Cardiac muscle cell (in vitro differentiated cells and primary cell): ENCODE measurements around the gene EGFL8. TPM values are rescaled to one million over a fixed set of nuclear protein-coding genes. Genes with fewer than 3 reads are reported as not detected.

Experiments used
- DNase-seq, 2 donors: peaks; one replicate each; pipeline versions ENCODE4 v3.0.0 to v3.0.0-alpha.2; 2010 to 2017; ENCODE audit warnings: low read depth in 1 of 2, low spot score in 1 of 2
- H3K27ac ChIP-seq: fragments of 200-600 bp; sonication (generic); 2 replicates; pipeline ENCODE4 v1.5.1; 2016
- H3K27me3 ChIP-seq: fragments of 200-600 bp; sonication (generic); 2 replicates; pipeline ENCODE4 v1.6.0; 2016; ENCODE audit warnings: control low read depth
- H3K36me3 ChIP-seq: fragments of 200-600 bp; sonication (generic); 2 replicates; pipeline ENCODE4 v1.5.1; 2016; ENCODE audit warnings: control low read depth
- H3K4me1 ChIP-seq: fragments of 200-600 bp; sonication (generic); 2 replicates; pipeline ENCODE4 v1.8.1; 2017; ENCODE audit warnings: low read depth, mild to moderate bottlenecking, mixed run types
- H3K4me3 ChIP-seq: fragments of 200-600 bp; sonication (generic); 2 replicates; pipeline ENCODE4 v1.5.1; 2016; ENCODE audit warnings: mild to moderate bottlenecking
- H3K9me3 ChIP-seq: fragments of 200-600 bp; sonication (generic); 2 replicates; pipeline ENCODE4 v1.5.1; 2017; ENCODE audit warnings: low read depth, mild to moderate bottlenecking, control low read depth
- CTCF ChIP-seq: IDR thresholded peaks from 2 replicates; pipeline ENCODE4 v1.5.1; 2012; ENCODE audit warnings: low read depth, mild to moderate bottlenecking, low read length
- polyA plus RNA-seq: library from polyadenylated mRNA; unstranded; fragments of >200 nt; fragmentation: Nextera tagmentation; extraction: Ambion mirVana; gene quantifications from 2 replicates; pipeline ENCODE4 v1.2.1, GENCODE V29; 2016
- total RNA-seq: library from RNA; depleted of rRNA; stranded (reverse); fragments of >200 nt; gene quantifications from 2 replicates; pipeline ENCODE4 v1.2.3, GENCODE V29; 2016

The EGFL8 gene
- total and polyA plus RNA-seq, 2 experiments from 2014 or later = 15.2 to 18.7 TPM

- no peaks in the 10 kb centered on the region for H3K9me3 ChIP-seq
- peak overlapping the region; percentile 80 for H3K4me3 ChIP-seq
- DNase-seq = peak in 1 of 2 donors; percentile 39
- peak overlapping the region; percentile 97 for H3K27ac ChIP-seq
- H3K4me1 ChIP-seq = peaks cover 4% of the 10 kb centered on the region
- no peaks in the 10 kb centered on the region for H3K27me3 ChIP-seq
- no peak for TF ChIP-seq CTCF
- H3K36me3 ChIP-seq = peaks cover 15% of the 10 kb centered on the region
These were observed 24.1 kb downstream of the EGFL8 start for GRCh38 chr6:32188381-32189068.

GRCh38 chr6:32189069-32189741, 24.8 kb downstream of the EGFL8 start:
- Histone ChIP-seq H3K27me3 (no peaks in the 10 kb centered on the region), H3K4me1 (peaks cover 4% of the 10 kb centered on the region), H3K27ac (peak overlapping the region; percentile 97), H3K9me3 (no peaks in the 10 kb centered on the region), H3K4me3 (peak overlapping the region; percentile 80), H3K36me3 (peaks cover 15% of the 10 kb centered on the region)
- DNase-seq = no peak
- no peak for TF ChIP-seq CTCF

- Histone ChIP-seq H3K27me3 (no peaks in the 10 kb centered on the region), H3K9me3 (no peaks in the 10 kb centered on the region), H3K27ac (peak overlapping the region; percentile 97), H3K4me1 (peaks cover 4% of the 10 kb centered on the region), H3K4me3 (peak overlapping the region; percentile 80), H3K36me3 (peaks cover 15% of the 10 kb centered on the region)
- DNase-seq = no peak
- TF ChIP-seq CTCF = no peak
These were observed 25.3 kb downstream of the EGFL8 start for GRCh38 chr6:32189742-32190053.

- TF ChIP-seq CTCF = no peak
- Histone ChIP-seq H3K36me3 (peaks cover 15% of the 10 kb centered on the region), H3K4me3 (peak within 1 kb of the TSS; percentile 80), H3K9me3 (no peaks in the 10 kb centered on the region), H3K27ac (peak within 1 kb of the TSS; percentile 97), H3K4me1 (peaks cover 4% of the 10 kb centered on the region), H3K27me3 (no peaks in the 10 kb centered on the region)
- peak; percentile 90 to 95 for DNase-seq
These were observed 25.9 kb downstream of the EGFL8 start, which contains the start of gene PBX2 for GRCh38 chr6:32190054-32190851. Gene PBX2, minus strand, starts transcription at chr6:32190202. Its CDS starts 287 bp downstream, at chr6:32189915.

GRCh38 chr6:32190911-32191677, 26.7 kb downstream of the EGFL8 start:
- no peak for TF ChIP-seq CTCF
- Histone ChIP-seq H3K4me1 (peaks cover 4% of the 10 kb centered on the region), H3K27ac (peak overlapping the region; percentile 97), H3K9me3 (no peaks in the 10 kb centered on the region), H3K36me3 (peaks cover 15% of the 10 kb centered on the region), H3K4me3 (peak overlapping the region; percentile 80), H3K27me3 (no peaks in the 10 kb centered on the region)
- DNase-seq = no peak
